ENCODE results near the gene ANKRD42. TPM values are rescaled to one million over a fixed set of nuclear protein-coding genes. Genes with fewer than 3 reads are reported as not detected.

The ANKRD42 gene
- total and polyA plus RNA-seq, 2 of the 8 experiments (the other 6 are each of a cell fraction or from before 2014, with no cell fraction given): 2.0 to 5.5 TPM

DNA sequence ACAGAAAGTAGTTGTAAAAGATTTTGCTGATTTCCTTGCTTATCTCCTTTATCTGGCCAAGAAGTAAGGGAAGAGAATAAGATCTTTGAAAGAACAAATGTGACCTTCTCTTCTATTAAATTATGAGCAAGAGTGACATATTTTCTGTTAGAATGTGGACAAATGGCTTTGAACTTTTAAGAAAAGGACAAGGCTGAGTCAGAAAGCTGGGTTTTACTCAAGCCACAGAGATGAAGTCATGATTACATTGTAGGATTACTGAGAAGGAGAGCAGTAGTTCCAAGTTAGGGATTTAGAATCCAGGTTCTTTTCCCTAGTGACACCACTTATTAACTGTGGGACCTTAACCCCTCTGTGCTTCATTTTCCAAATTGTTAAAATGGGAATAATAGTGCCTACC lies 79.1 kb downstream of the ANKRD42 start:
- Histone ChIP-seq H3K9me3 (ENCODE audit: insufficient read depth in 2 of 2, low read depth in 1 of 2, low read length in 1 of 2) (no peaks in the 10 kb centered on the region), H2AK5ac (ENCODE audit: low read depth, low read length) (no peak overlapping the region), H3K23me2 (ENCODE audit: low read depth, low read length) (no peaks in the 10 kb centered on the region), H4K5ac (ENCODE audit: insufficient read length, low read depth, low read length) (no peak overlapping the region), H3K56ac (replicated peaks; ENCODE audit: insufficient read length, low read depth, low read length) (no peak overlapping the region), H3K4me3 (ENCODE audit: extremely low read depth in 1 of 4, insufficient read depth in 2 of 4, low read depth in 3 of 4, low read length in 4 of 4) (no peak overlapping the region), H3K79me2 (ENCODE audit: control insufficient read depth in 1 of 2, insufficient read depth in 2 of 2, low read length in 2 of 2) (no peaks in the 10 kb centered on the region), H3K9ac (replicated peaks in 1 of 4; ENCODE audit: extremely low read depth in 1 of 4, low read depth in 3 of 4, low read length in 3 of 4) (no peak overlapping the region), H2BK15ac (ENCODE audit: low read length) (no peak overlapping the region), H4K8ac (ENCODE audit: extremely low read depth, insufficient read depth, low read length) (no peak overlapping the region), H3K79me1 (ENCODE audit: low read depth, low read length) (no peaks in the 10 kb centered on the region), H2BK120ac (replicated peaks; ENCODE audit: low read depth, low read length) (no peak overlapping the region), H3K27me3 (replicated peaks in 1 of 4; ENCODE audit: control insufficient read depth in 3 of 4, extremely low read depth in 1 of 4, insufficient read depth in 3 of 4, low read length in 3 of 4) (no peaks in the 10 kb centered on the region), H3K4ac (replicated peaks; ENCODE audit: insufficient read length, low read depth, low read length) (no peak overlapping the region), H3K27ac (ENCODE audit: low read depth, low read length) (no peak overlapping the region), H2AFZ (ENCODE audit: low read length) (no peak overlapping the region), H4K91ac (replicated peaks; ENCODE audit: insufficient read length, low read length) (no peak overlapping the region), H3K36me3 (ENCODE audit: control insufficient read depth in 2 of 4, insufficient read depth in 4 of 4, low read length in 3 of 4) (peaks cover 0 to 51% (median 12%) of the 10 kb centered on the region in 4 experiments; a peak in 6 of 8 replicates), H2BK5ac (ENCODE audit: low read depth, low read length) (no peak overlapping the region), H3K18ac (ENCODE audit: extremely low read depth, low read length) (no peak overlapping the region), H2BK12ac (ENCODE audit: low read depth, low read length) (no peak overlapping the region), H3K4me1 (replicated peaks in 1 of 4; ENCODE audit: control insufficient read depth in 3 of 4, insufficient read depth in 4 of 4, low read length in 3 of 4) (no peaks in the 10 kb centered on the region), H2BK20ac (ENCODE audit: low read length) (no peak overlapping the region), H3K14ac (ENCODE audit: insufficient read length) (no peak overlapping the region), H3K4me2 (ENCODE audit: insufficient read depth in 1 of 2, low read depth in 2 of 2, low read length in 2 of 2) (no peak overlapping the region), H3K23ac (ENCODE audit: insufficient read length) (no peak overlapping the region), H4K20me1 (replicated peaks in 1 of 2; ENCODE audit: control insufficient read depth in 1 of 2, insufficient read depth in 2 of 2, low read length in 2 of 2) (peaks cover 0 to 1% of the 10 kb centered on the region in 2 experiments)
- DNase-seq (ENCODE audit: low read depth in 1 of 2, low spot score in 2 of 2): no peak
- POLR2A ChIA-PET (ENCODE audit: partially characterized antibody): no interaction called here
- FAIRE-seq: no peak
- TF ChIP-seq RXRA (IDR thresholded peaks at IDR 0.05; ENCODE audit: insufficient read depth, low read depth, low read length) (no peak), CEBPB (IDR thresholded peaks at IDR 0.05; ENCODE audit: low read depth, low read length) (no peak)
- CTCF ChIA-PET (ENCODE audit: partially characterized antibody): interaction anchor here (1.6 kb wide), 1 partner anchor 546 kb away, joined by 3 read pairs; no protein-coding TSS in a partner anchor

Measured in H1 (cell line).